ENCODE measurements around the gene COA6. TPM values are rescaled to one million over a fixed set of nuclear protein-coding genes. Genes with fewer than 3 reads are reported as not detected.

COA6 gene, protein sequence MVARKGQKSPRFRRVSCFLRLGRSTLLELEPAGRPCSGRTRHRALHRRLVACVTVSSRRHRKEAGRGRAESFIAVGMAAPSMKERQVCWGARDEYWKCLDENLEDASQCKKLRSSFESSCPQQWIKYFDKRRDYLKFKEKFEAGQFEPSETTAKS
- total RNA-seq = 1 to 10 TPM; 4.0 to 5.7 TPM

DNA sequence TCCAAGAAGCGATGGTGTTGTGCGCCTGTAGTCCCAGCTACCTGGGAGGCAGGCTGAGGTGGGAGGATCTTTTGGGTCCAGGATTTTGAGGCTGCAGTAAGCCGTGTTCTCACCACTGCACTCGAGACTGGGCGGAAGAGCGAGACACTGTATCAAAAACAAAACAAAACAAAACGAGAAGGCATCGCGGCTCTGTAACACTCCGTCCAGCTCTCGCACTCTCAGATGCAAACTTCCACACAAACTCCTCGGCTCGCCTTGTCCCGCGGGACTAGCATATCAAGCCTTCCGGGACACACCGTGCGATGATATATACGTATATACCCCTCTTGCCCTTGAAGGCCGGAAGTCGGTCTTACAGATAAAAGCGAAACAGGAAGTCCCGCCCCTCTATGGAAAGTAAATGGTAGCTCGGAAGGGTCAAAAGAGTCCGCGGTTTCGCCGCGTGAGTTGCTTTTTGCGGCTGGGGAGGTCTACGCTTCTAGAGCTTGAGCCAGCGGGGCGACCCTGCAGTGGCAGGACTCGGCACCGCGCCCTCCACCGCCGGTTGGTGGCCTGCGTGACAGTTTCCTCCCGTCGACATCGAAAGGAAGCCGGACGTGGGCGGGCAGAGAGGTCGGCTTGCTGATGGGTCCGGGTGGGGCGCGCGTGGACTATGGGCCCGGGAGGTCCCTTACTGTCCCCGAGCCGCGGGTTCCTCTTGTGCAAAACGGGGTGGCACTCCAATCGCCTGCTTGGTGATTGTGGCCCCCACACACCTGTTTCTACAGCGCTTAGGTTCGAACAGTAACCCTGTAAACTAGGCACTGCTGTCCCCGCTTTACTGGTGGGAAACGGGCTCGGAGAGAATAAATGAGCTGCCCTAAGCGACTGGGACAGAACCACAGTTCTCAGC, at the start of gene COA6:
Gene COA6, plus strand, starts transcription at position 393 of the 895 bp plus-strand sequence. Its CDS starts 11 bp downstream, at position 404.
- TF ChIP-seq POLR2A (IDR thresholded peaks at IDR 0.05) = peak; percentile 66 to 92 (median 92)
- peak in 1 of 7 experiments; percentile 3 for TF ChIP-seq CTCF (IDR thresholded peaks at IDR 0.05)
- H3K4me3 ChIP-seq = peak within 1 kb of the TSS; percentile 18 to 83
- H3K9me3 ChIP-seq = no peaks in the 10 kb centered on the region
- ATAC-seq = peak; percentile 95
- H3K4me1 ChIP-seq = peaks cover 30% of the 10 kb centered on the region
- intact Hi-C loops (cut with DNase I) = no loop called here
- H3K27ac ChIP-seq = peak within 1 kb of the TSS; percentile 94 to 96 (median 96)
- no peaks in the 10 kb centered on the region for H3K36me3 ChIP-seq (replicated peaks in 1 of 2; ENCODE audit: insufficient read depth in 1 of 2, low read depth in 2 of 2)
- DNase-seq = peak; percentile 87 to 94 (median 88)
- WGBS, 2 donors = 0 to 1% methylated on average over 35 to 59 of the region's 62 CpGs
- no peaks in the 10 kb centered on the region for H3K27me3 ChIP-seq

DNA sequence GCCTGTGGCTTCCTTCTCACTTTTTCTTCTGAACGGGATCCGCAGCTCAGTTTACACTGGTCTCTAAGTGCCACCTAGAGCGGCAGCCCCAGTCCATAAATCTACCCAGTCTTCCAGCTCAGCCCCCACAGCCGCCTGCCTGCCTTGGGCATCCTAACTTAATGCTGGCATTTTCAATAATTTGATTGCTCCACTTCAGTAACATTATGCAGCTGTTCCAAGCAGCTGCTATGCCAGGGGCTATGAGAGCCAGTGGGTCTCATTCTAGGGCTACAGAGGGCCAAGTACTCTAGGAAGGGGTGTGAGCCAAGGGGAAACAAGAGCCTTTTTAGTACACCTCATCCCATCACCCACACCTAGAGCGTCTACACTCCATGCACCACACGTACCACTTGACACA, 48.4 kb upstream of the COA6 start:
- DNase-seq = no peak
- ATAC-seq = no peak
- H3K4me1 ChIP-seq = peaks cover 8% of the 10 kb centered on the region
- TF ChIP-seq CTCF (IDR thresholded peaks at IDR 0.05) (no peak), POLR2A (IDR thresholded peaks at IDR 0.05) (no peak)
- intact Hi-C loops (cut with DNase I) = no loop called here
- H3K4me3 ChIP-seq = no peak overlapping the region
- H3K27ac ChIP-seq = no peak overlapping the region
- H3K9me3 ChIP-seq = no peaks in the 10 kb centered on the region
- WGBS, 2 donors = 67 to 78% methylated on average over 6 of the region's 6 CpGs
- H3K36me3 ChIP-seq (replicated peaks in 1 of 2; ENCODE audit: insufficient read depth in 1 of 2, low read depth in 2 of 2) = no peaks in the 10 kb centered on the region
- H3K27me3 ChIP-seq = no peaks in the 10 kb centered on the region

DNA sequence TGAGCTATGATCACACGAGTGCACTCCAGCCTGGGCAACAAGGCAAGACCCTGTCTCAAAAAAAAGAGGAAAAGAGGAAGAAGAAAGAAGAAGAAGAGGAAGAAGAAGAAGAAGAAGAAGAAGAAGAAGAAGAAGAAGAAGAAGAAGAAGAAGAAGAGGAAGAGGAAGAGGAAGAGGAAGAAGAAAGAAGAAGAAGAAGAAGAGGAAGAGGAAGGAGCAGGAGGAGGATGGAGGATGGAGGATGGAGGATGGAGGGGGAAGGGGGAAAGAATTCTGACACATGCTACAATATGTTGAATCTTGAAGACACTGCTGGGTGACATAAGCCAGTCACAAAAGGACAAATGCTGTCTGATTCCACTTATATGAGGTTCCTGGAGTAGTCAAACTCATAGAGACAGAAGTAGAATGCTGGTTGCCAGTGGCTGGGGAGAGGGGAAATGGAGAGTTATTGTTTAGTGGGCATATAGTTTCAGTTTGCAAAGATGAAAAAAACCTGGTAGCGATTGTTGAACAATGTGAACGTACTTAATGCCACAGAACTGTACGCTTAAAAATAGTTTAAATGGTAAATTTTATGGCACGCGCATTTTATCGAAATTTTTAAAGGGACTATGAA, 47.3 kb upstream of the COA6 start:
- H3K9me3 ChIP-seq = no peaks in the 10 kb centered on the region
- H3K27me3 ChIP-seq = no peaks in the 10 kb centered on the region
- intact Hi-C loops (cut with DNase I) = no loop called here
- whole genome bisulfite sequencing, 2 donors = 42 to 62% methylated on average over 7 of the region's 7 CpGs
- no peak overlapping the region for H3K4me3 ChIP-seq
- TF ChIP-seq POLR2A (IDR thresholded peaks at IDR 0.05) = no peak
- no peak for TF ChIP-seq CTCF (IDR thresholded peaks at IDR 0.05)
- no peak for DNase-seq
- H3K4me1 ChIP-seq = peaks cover 8% of the 10 kb centered on the region
- H3K27ac ChIP-seq = no peak overlapping the region
- no peaks in the 10 kb centered on the region for H3K36me3 ChIP-seq (replicated peaks in 1 of 2; ENCODE audit: insufficient read depth in 1 of 2, low read depth in 2 of 2)
- no peak for ATAC-seq

GRCh38 chr1:234326497-234327366, 46.5 kb upstream of the COA6 start:
- WGBS, 2 donors = 22 to 28% methylated on average over 20 of the region's 20 CpGs
- no peak overlapping the region for H3K27ac ChIP-seq
- intact Hi-C loops (cut with DNase I) = no loop called here
- H3K4me1 ChIP-seq = peaks cover 8% of the 10 kb centered on the region
- DNase-seq (peak; percentile 57 to 67 (median 59)), ATAC-seq (peak; percentile 69)
- peak; percentile 57 to 81 (median 71) for TF ChIP-seq CTCF (IDR thresholded peaks at IDR 0.05)
- no peak for TF ChIP-seq POLR2A (IDR thresholded peaks at IDR 0.05)
- H3K36me3 ChIP-seq (replicated peaks in 1 of 2; ENCODE audit: insufficient read depth in 1 of 2, low read depth in 2 of 2) = no peaks in the 10 kb centered on the region
- H3K9me3 ChIP-seq = no peaks in the 10 kb centered on the region
- H3K27me3 ChIP-seq = no peaks in the 10 kb centered on the region
- H3K4me3 ChIP-seq = no peak overlapping the region
